ENCODE measurements around the gene MON1A. TPM values are rescaled to one million over a fixed set of nuclear protein-coding genes. Genes with fewer than 3 reads are reported as not detected.
A peak's percentile ranks its signal among the peaks of the same experiment; 100 is the strongest.

Gene MON1A
- total RNA-seq: 9.7 and 12.1 TPM in 2 replicates

- H3K4me3 ChIP-seq (ENCODE audit: low read depth, low read length): peak within 1 kb of the TSS; percentile 92
- DNase-seq (ENCODE audit: low read depth): peak; percentile 95
- peak; percentile 18 for TF ChIP-seq CTCF (IDR thresholded peaks at IDR 0.05; ENCODE audit: insufficient read depth, low read depth, low read length)
Measured at GRCh38 chr3:49929291-49930167, at the start of gene MON1A. TSS of gene MON1A (minus strand) at chr3:49929811. CDS start at chr3:49913346, 16,465 bp downstream.

GRCh38 chr3:49976942-49977341 is 47.3 kb upstream of the MON1A start:
- no peak overlapping the region for H3K4me3 ChIP-seq (ENCODE audit: low read depth, low read length)
- DNase-seq (ENCODE audit: low read depth): no peak
- no peak for TF ChIP-seq CTCF (IDR thresholded peaks at IDR 0.05; ENCODE audit: insufficient read depth, low read depth, low read length)

GRCh38 chr3:49972656-49973055 is 43.0 kb upstream of the MON1A start:
- no peak overlapping the region for H3K4me3 ChIP-seq (ENCODE audit: low read depth, low read length)
- no peak for TF ChIP-seq CTCF (IDR thresholded peaks at IDR 0.05; ENCODE audit: insufficient read depth, low read depth, low read length)
- no peak for DNase-seq (ENCODE audit: low read depth)

GRCh38 chr3:49968346-49968745 is 38.7 kb upstream of the MON1A start:
- no peak overlapping the region for H3K4me3 ChIP-seq (ENCODE audit: low read depth, low read length)
- TF ChIP-seq CTCF (IDR thresholded peaks at IDR 0.05; ENCODE audit: insufficient read depth, low read depth, low read length): no peak
- no peak for DNase-seq (ENCODE audit: low read depth)

GRCh38 chr3:49967291-49967690 is 37.7 kb upstream of the MON1A start:
- no peak for DNase-seq (ENCODE audit: low read depth)
- no peak for TF ChIP-seq CTCF (IDR thresholded peaks at IDR 0.05; ENCODE audit: insufficient read depth, low read depth, low read length)
- H3K4me3 ChIP-seq (ENCODE audit: low read depth, low read length): no peak overlapping the region

GRCh38 chr3:49966233-49966942 is 36.8 kb upstream of the MON1A start:
- DNase-seq (ENCODE audit: low read depth): no peak
- H3K4me3 ChIP-seq (ENCODE audit: low read depth, low read length): no peak overlapping the region
- no peak for TF ChIP-seq CTCF (IDR thresholded peaks at IDR 0.05; ENCODE audit: insufficient read depth, low read depth, low read length)
